SU-DHL-6 (cell line): ENCODE measurements around the gene CLTC.

ENCODE experiments used
- EZH2phosphoT487 ChIP-seq: fragments of 200-600 bp; sonication (generic), shearing (Covaris generic); conservative IDR thresholded peaks from 2 replicates; pipeline ENCODE4 v1.6.1; 2018; ENCODE audit warnings: mild to moderate bottlenecking, antibody characterized with exemption, low read length, moderate library complexity, mixed read lengths
- TF ChIP-seq, protein P1 (sequence below): fragments of 200-600 bp; sonication (generic); IDR thresholded peaks from one replicate; pipeline ENCODE4 v1.5.1; 2017; ENCODE audit warnings: antibody characterized with exemption, mild to moderate bottlenecking, low read length, moderate library complexity; ENCODE audit not compliant: insufficient read depth, poor library complexity, severe bottlenecking

DNA sequence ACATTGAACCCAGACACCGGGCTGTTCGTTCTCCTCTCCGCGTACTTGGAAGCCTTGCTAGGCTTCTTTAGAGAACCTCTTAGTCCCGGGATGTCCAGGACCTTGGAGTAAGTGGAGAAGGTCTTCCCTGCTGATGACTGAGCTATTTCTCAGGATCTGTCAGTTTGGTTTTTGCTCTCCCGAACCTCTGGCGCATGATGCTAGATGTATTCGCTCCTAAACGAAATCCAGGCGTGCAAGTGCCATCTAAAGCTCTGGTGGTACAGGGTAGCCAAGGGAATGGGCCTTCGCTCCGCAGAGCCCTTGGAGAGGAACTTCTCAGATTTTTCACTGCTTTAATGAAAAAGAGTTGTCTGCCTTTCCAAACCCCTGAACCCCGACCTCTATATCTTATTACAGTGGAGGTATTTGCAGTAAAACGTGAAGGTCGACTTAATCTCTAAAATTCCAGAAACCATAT is 88.3 kb downstream of the CLTC start:
- TF ChIP-seq, protein P1, sequence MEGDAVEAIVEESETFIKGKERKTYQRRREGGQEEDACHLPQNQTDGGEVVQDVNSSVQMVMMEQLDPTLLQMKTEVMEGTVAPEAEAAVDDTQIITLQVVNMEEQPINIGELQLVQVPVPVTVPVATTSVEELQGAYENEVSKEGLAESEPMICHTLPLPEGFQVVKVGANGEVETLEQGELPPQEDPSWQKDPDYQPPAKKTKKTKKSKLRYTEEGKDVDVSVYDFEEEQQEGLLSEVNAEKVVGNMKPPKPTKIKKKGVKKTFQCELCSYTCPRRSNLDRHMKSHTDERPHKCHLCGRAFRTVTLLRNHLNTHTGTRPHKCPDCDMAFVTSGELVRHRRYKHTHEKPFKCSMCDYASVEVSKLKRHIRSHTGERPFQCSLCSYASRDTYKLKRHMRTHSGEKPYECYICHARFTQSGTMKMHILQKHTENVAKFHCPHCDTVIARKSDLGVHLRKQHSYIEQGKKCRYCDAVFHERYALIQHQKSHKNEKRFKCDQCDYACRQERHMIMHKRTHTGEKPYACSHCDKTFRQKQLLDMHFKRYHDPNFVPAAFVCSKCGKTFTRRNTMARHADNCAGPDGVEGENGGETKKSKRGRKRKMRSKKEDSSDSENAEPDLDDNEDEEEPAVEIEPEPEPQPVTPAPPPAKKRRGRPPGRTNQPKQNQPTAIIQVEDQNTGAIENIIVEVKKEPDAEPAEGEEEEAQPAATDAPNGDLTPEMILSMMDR = no peak
- TF ChIP-seq EZH2phosphoT487 = no peak
